GM13977 (cell line): ENCODE results near the gene ABHD16A.

Experiments used
- DNase-seq: peaks from one replicate; pipeline ENCODE4 v3.0.0; 2012; ENCODE audit warnings: low spot score
- CTCF ChIP-seq: IDR thresholded peaks from 2 replicates; pipeline ENCODE4 v1.5.1; 2012; ENCODE audit warnings: mild to moderate bottlenecking, control low read depth; ENCODE audit not compliant: insufficient read depth; ENCODE audit errors: extremely low read depth, missing control alignments
- in situ Hi-C: fragments of 300-500 bp; cut with MboI; formaldehyde crosslinking; loops from one replicate; pipeline ENCODE4 v1.12.0; 2022; ENCODE audit warnings: low sequenced_read_pairs, low pct_unique_long_range_greater_than_20kb, mixed read lengths, inconsistent platforms; ENCODE audit not compliant: unreplicated experiment

Gene ABHD16A

DNA sequence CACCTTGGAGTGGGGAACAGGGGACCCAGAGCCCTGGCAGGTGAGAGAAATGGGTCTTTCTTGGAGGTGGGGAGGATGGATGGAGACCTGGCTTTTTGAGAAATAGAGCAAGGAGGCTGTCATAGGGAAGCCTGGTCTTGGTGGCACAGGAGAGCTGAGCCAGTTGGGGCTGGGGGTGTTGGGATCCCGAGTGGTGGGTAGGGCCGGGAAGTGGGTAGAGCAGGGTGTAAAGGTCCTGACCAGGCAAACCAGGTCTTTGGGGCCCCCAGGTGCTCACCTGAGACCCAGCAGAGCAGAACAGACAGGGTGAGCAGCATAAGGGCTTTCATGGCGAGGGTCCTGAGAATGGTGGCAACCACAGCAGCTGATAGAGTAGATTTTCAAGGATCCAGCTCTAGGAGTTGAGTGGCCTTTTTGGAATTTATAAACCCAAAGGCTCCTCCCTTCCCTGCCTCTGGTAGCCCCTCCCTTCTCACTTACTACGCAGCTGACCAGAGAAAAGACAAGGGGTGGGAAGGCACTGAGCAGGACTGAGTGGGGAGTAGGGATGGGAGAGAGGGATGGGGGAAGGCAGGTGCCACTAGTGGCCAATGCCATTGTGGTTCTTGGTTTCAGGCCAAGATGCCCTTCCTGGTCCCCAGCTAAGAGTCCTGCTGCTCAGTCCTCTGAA, 18.4 kb upstream of the ABHD16A start, which contains the start of gene LY6G6C:
Gene LY6G6C (minus strand): TSS at position 396 of the 670 bp plus-strand sequence. CDS start 67 bp downstream, at position 329.
- in situ Hi-C loops = no loop called here
- no peak for DNase-seq
- no peak for TF ChIP-seq CTCF

DNA sequence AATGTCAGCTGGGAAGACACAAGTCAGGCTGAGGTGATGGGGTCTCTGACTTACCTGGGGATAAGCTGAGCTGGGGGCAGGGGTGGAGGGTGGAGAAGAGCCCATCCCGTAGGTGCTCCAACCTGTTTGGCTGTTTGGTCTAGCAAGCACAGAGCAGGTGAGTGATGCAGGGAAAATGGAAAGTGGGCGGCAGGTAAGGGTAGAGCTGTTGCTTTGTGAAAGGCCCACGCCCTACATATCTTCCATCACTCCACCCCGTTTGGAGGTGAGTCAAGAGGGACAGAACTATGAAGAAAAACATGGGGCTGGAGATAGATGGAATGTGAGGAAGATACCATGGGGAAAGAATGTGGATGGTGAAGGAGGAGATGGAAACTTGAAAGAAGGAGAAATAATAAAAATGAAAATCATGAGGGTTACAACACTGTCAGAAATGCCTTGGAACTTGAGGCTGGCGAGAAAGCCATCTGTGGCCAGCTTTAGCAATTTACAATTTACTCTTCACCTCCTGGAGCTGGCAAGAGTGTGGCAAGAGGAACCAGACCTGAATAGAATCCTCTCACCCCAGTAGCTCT, 17.2 kb upstream of the ABHD16A start:
- in situ Hi-C loops = no loop called here
- no peak for TF ChIP-seq CTCF
- DNase-seq = no peak

GRCh38 chr6:31719001-31719400, 15.9 kb upstream of the ABHD16A start:
- no peak for TF ChIP-seq CTCF
- DNase-seq = no peak
- in situ Hi-C loops = no loop called here

GRCh38 chr6:31718265-31718664, 15.1 kb upstream of the ABHD16A start:
- in situ Hi-C loops = no loop called here
- DNase-seq = no peak
- no peak for TF ChIP-seq CTCF

DNA sequence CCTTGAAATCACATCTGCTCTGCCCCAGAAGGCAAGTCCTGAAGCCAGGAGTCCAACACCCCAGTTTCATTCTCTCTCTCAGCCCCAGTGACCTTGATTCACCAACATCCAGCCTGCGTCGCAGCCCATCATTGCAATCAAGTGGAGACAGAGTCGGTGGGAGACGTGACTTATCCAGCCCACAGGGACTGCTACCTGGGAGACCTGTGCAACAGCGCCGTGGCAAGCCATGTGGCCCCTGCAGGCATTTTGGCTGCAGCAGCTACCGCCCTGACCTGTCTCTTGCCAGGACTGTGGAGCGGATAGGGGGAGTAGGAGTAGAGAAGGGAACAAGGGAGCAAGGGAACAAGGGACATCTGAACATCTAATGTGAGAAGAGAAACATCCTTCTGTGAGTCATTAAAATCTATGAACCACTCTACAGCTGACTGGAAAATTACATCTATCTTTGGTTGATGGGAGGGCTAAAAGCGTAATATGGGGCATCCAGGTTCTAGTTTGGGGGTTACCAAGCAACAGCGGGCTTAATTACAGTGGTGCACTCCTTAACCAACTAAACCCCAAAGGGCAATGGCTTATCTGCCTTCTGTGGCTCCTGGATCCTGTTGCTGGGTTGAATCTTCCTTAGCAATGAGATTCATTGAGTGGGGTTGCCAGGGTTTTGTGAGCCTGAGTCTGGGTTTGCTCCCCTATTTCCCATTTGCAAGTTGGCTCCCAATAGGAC, 14.5 kb upstream of the ABHD16A start:
- in situ Hi-C loops = no loop called here
- TF ChIP-seq CTCF = no peak
- DNase-seq = no peak

DNA sequence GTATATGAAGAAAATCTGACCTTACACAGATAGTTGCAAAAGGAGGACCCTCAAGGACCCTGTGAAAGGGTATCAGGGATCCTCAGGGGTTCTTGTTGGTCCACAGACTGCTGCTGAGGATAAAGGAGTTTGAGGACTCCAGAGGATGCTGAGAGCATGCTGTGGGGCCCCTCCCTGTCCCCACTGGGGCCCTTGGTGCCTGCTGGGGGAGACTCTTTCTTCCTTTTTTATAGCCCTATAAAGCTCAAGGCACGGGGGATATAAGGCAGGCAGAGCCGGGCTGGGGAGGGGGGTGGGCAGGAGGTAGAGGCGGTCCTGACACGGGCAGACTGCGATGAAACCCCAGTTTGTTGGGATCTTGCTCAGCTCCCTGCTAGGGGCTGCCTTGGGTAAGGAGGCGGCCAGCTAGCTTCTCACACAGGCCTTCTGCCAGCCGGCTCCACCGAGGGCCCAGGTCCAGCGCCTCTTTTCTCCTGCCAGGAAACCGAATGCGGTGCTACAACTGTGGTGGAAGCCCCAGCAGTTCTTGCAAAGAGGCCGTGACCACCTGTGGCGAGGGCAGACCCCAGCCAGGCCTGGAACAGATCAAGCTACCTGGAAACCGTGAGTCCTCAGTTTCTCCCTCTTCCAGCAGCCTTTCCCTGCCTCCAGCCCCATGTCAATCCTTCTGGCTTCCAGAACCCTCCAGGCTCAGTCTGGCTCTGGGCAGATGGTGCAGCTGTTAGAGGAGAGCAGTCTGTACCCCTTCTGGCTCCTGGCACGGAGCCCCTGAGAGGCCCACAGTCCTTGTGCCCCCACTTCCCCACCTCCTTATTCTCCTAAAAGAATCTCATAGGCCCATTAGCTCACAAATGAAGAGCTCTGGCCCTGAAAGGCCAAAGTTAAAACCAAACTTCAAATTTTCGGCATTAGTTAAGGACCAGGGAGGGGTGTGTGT, 12.2 kb upstream of the ABHD16A start, which contains the start of gene LY6G6D:
Gene LY6G6D (plus strand): TSS at position 327 of the 937 bp plus-strand sequence. CDS start 8 bp downstream, at position 335.
- DNase-seq = no peak
- no peak for TF ChIP-seq CTCF
- in situ Hi-C loops = no loop called here
